Mesothelial cell of epicardium (in vitro differentiated cells): Measurements from ENCODE around the gene ZNF664. TPM values are rescaled to one million over a fixed set of nuclear protein-coding genes. Genes with fewer than 3 reads are reported as not detected.

Source experiments
- DNase-seq, 2 experiments: peaks; one replicate each; pipeline ENCODE4 v3.0.0; 2021; ENCODE audit warnings: low spot score in 2 of 2; ENCODE audit not compliant: unreplicated experiment in 2 of 2
- H3K27ac Mint-ChIP-seq: 2 replicates; pipeline ENCODE4 v1.8.0; 2021; ENCODE audit warnings: mixed read lengths
- H3K27me3 Mint-ChIP-seq: 2 replicates; pipeline ENCODE4 v1.8.0; 2021; ENCODE audit warnings: low read depth, mixed read lengths
- H3K36me3 Mint-ChIP-seq: 2 replicates; pipeline ENCODE4 v1.8.0; 2021; ENCODE audit warnings: mixed read lengths
- H3K4me1 Mint-ChIP-seq: 2 replicates; pipeline ENCODE4 v1.8.0; 2021; ENCODE audit warnings: mixed read lengths
- H3K4me3 Mint-ChIP-seq: 2 replicates; pipeline ENCODE4 v1.8.0; 2021; ENCODE audit warnings: mild to moderate bottlenecking, moderate library complexity, mixed read lengths
- H3K9me3 Mint-ChIP-seq: 2 replicates; pipeline ENCODE4 v1.8.0; 2021; ENCODE audit warnings: mixed read lengths
- CTCF ChIP-seq: fragments of 200-600 bp; sonication (generic); IDR thresholded peaks from one replicate; pipeline ENCODE4 v1.5.0; 2021; ENCODE audit warnings: antibody characterized with exemption; ENCODE audit not compliant: unreplicated experiment
- total RNA-seq: library from RNA; stranded (reverse); gene quantifications from 3 replicates; pipeline ENCODE4 v1.2.1, GENCODE V29; 2021

ZNF664 gene
- total RNA-seq, 1 donor from 2014 or later: 112 TPM

- peaks cover 3% of the 10 kb centered on the region for H3K36me3 Mint-ChIP-seq
These were observed 23.6 kb downstream of the ZNF664 start for GRCh38 chr12:123996581-123996980.

GRCh38 chr12:123997033-123997822 is 24.2 kb downstream of the ZNF664 start:
- no peak for DNase-seq
- Mint-ChIP-seq H3K27ac (peak overlapping the region; percentile 13), H3K4me1 (peaks cover 40% of the 10 kb centered on the region), H3K27me3 (no peaks in the 10 kb centered on the region), H3K9me3 (no peaks in the 10 kb centered on the region), H3K36me3 (peaks cover 3% of the 10 kb centered on the region), H3K4me3 (no peak overlapping the region)
- no peak for TF ChIP-seq CTCF

More at GRCh38 chr12:123996581-123996980, 23.6 kb downstream of the ZNF664 start:
- TF ChIP-seq CTCF: no peak
- no peak overlapping the region for H3K27ac Mint-ChIP-seq
- no peak for DNase-seq
- no peaks in the 10 kb centered on the region for H3K9me3 Mint-ChIP-seq
- H3K4me1 Mint-ChIP-seq: peaks cover 44% of the 10 kb centered on the region
- H3K27me3 Mint-ChIP-seq: no peaks in the 10 kb centered on the region
- H3K4me3 Mint-ChIP-seq: no peak overlapping the region

GRCh38 chr12:123997908-123998307 is 24.9 kb downstream of the ZNF664 start:
- no peak for DNase-seq
- no peaks in the 10 kb centered on the region for H3K9me3 Mint-ChIP-seq
- no peak overlapping the region for H3K27ac Mint-ChIP-seq
- H3K4me3 Mint-ChIP-seq: no peak overlapping the region
- H3K4me1 Mint-ChIP-seq: peaks cover 38% of the 10 kb centered on the region
- TF ChIP-seq CTCF: no peak
- no peaks in the 10 kb centered on the region for H3K27me3 Mint-ChIP-seq
- H3K36me3 Mint-ChIP-seq: peaks cover 3% of the 10 kb centered on the region

- Mint-ChIP-seq H3K4me3 (no peak overlapping the region), H3K27ac (peak overlapping the region; percentile 15), H3K4me1 (peaks cover 32% of the 10 kb centered on the region), H3K9me3 (no peaks in the 10 kb centered on the region), H3K27me3 (no peaks in the 10 kb centered on the region), H3K36me3 (peaks cover 3% of the 10 kb centered on the region)
- DNase-seq: no peak
- TF ChIP-seq CTCF: no peak
These were observed 25.5 kb downstream of the ZNF664 start for GRCh38 chr12:123998344-123998990.

- Mint-ChIP-seq H3K4me1 (peaks cover 27% of the 10 kb centered on the region), H3K27ac (peak overlapping the region; percentile 62), H3K36me3 (peaks cover 3% of the 10 kb centered on the region), H3K27me3 (no peaks in the 10 kb centered on the region), H3K9me3 (no peaks in the 10 kb centered on the region), H3K4me3 (no peak overlapping the region)
- no peak for DNase-seq
- no peak for TF ChIP-seq CTCF
These were observed 26.0 kb downstream of the ZNF664 start for GRCh38 chr12:123998991-123999359.
